HG03432 (cell line): ENCODE measurements around the gene ERBB2.
"Not testable (repeated sequence)": the region's sequence is repeated elsewhere in the genome, so short reads cannot be mapped to it uniquely, and the experiment has no call there.

Experiments
- ATAC-seq: cut with Tn5 transposase; IDR thresholded peaks from one replicate; pipeline ENCODE4 v1.9.1; 2021; ENCODE audit warnings: mild to moderate bottlenecking, moderate library complexity; ENCODE audit not compliant: unreplicated experiment

The ERBB2 gene

DNA sequence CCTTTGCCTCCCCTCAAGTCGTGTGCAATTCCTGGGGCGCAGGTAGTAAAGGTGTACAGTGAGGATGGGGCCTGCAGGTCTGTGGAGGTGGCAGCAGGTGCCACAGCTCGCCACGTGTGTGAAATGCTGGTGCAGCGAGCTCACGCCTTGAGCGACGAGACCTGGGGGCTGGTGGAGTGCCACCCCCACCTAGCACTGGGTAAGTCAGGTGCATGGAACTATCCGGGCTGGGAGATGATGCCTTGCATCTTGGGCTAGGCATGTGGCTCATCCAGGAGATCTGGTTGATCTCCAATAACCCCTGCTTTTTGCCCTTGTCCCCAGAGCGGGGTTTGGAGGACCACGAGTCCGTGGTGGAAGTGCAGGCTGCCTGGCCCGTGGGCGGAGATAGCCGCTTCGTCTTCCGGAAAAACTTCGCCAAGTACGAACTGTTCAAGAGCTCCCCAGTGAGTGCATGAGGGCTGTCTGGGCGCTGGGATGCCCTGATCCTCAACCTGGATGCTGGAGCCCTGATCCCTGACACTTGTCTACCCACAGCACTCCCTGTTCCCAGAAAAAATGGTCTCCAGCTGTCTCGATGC is 43.1 kb downstream of the ERBB2 start:
- ATAC-seq = no peak

DNA sequence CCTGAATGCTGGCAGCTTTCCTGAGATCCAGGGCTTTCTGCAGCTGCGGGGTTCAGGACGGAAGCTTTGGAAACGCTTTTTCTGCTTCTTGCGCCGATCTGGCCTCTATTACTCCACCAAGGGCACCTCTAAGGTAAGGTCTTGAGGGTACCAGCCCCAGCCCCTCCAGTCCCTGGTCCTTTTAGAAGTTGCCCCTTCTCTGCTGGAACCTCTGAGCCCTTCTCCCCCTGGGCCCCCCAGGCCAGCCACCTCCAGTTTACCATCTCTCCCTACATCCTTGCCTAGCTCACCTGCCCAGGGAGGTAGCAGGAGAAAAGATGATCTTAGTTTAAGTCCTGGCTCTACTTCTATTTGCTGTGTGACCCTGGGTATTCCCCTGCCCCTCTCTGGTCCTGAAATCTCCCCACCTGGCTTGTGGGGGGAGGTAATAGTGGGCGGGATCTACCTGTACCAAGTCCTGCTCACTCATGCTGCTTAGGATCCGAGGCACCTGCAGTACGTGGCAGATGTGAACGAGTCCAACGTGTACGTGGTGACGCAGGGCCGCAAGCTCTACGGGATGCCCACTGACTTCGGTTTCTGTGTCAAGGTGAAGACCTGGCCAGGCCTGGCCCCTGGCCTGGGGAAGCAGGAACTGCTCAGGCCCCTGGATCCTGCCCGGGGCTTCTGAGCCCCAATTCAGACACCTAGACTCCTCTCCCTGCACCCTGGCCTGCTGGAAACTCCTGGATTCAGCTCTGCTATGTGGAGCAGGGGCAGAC is 44.4 kb downstream of the ERBB2 start:
- ATAC-seq = no peak

DNA sequence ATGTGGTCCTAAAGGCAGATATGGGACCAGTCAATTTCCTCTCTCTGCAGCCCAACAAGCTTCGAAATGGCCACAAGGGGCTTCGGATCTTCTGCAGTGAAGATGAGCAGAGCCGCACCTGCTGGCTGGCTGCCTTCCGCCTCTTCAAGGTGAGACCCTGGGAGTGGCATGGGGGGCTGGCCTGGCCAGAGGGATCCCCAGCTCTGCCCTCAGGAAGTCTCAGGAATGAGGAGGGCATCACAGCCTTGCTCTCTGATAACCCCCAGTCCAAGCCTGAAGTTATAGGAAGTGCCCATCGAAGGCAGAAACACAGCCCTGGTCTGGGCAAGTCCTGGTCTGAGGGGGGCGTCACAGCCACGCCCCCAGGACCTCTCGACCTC is 45.0 kb downstream of the ERBB2 start:
- ATAC-seq = no peak

DNA sequence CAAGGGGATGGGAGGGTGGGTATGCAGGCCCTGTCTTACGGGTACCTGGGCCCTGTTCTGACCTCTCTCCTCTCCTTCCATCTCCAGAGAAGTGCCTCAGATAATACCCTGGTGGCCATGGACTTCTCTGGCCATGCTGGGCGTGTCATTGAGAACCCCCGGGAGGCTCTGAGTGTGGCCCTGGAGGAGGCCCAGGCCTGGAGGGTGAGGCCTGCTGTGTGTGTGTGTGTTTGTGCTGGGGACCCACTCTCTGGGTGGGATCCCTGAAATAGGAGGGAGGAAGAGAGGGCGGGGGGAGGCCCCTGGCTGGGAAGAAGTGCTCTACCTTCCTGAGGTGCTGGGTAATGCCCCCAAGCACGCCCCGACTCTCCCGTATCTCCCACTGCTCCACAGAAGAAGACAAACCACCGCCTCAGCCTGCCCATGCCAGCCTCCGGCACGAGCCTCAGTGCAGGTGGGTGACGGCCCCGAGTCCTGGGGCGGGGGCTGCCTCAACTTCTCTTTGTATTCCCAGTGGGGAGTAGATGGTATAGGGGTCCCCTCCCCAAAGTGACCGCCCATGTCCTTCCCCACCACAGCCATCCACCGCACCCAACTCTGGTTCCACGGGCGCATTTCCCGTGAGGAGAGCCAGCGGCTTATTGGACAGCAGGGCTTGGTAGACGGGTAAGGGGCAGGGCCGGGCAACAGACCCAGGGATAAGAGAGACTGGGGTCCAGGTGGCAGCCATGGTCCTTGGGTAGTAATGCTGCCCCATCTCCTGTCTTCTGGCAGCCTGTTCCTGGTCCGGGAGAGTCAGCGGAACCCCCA is 45.7 kb downstream of the ERBB2 start:
- ATAC-seq = no peak

DNA sequence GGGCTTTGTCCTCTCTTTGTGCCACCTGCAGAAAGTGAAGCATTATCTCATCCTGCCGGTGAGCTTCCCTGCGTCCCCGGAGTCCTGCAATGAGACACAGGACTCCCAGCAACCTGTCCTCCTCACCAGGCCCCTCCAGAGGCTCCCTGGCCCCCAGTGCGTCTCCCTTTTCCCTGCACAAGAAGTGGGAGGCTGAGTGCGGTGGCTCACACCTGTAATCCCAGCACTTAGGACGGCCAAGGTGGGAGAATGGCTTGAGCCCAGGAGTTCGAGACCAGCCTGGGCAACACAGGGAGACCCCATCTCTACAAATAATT is 46.2 kb downstream of the ERBB2 start:
- ATAC-seq = no peak

DNA sequence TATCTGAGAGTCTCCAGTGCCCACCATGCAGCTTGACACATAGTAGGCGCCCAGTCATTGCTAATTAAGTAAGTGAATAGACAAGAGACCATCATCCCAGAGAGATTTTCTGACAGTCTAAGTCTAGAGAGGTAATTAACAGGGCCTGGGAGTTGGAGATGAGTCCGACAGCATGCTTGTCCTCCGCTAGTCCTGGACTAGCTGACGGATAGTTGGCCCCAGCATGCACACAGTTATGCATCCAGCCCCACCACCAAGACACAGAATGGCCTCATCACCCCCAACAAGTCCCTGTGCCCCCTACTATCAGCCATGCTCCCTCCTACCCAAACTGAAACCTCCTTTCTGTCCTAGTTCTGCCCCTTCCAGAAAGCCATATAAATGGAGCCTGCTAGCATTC is 47.9 kb downstream of the ERBB2 start:
- no peak for ATAC-seq

DNA sequence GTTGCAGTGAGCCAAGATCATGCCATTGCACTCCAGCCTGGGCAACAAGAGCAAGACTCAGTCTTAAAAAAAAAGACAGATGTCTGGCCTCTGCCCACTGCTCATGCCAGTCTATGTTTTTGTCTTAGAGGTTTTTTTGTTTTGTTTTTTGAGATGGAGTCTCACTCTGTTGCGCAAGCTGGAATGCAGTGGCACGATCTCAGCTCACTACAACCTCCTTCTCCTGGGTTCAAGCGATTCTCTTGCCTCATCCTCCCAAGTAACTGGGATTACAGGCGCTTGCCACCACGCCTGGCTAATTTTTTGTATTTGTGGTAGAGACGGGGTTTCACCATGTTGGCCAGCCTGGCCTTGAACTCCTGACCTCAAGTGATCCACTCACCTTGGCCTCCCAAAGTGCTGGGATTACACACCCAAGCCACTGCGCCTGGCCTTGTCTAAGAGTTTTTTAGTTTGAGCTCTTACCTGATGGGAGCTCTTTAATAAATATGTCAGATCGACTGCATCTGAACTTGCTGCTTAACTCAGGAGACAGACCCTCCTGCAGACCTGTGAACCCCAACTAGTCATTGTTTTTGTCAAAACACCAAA is 48.7 kb downstream of the ERBB2 start:
- ATAC-seq = not testable (repeated sequence)

DNA sequence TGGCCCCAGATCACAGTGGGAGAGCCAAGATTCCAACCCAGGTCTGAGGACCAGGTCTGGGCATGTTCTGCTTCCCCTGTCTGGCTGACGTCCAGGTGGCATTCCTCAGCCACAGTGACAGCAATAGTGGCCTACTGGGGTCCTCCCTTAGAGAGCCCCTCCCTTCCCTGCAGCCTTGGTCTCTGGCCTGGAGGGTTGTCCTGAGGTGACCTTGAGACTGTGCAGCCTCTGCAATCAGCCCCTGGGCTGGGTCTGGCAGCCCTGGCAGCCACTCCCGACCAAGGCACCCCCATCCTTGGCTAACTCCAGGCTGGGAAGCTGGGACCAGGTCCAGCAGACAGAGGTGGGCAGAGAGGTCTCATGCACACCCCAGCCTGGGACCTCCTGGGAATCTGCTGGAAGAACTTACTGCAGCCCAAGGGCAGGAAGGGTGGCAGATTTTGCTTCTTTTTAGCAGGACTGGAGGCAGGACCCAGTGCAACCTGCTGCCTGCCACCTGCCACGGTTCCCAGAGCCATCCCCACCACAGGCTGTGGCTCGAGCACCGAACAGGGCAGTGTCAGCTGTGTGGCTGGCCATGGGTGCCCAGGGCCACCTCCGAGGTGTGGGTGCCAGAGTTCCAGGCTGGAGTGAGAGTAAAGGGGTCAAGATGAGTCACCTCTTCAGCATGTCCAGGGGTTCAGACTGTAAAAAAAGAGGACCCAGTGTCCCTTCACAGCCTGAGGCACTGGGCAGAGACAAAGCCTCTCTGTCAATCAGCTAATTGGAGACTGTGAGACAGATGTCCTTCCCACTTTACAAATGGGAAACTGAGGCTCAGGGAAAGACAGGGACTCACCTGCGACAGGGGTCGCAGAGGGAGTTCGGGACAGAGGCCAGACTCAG is 50.5 kb downstream of the ERBB2 start:
- ATAC-seq = no peak

DNA sequence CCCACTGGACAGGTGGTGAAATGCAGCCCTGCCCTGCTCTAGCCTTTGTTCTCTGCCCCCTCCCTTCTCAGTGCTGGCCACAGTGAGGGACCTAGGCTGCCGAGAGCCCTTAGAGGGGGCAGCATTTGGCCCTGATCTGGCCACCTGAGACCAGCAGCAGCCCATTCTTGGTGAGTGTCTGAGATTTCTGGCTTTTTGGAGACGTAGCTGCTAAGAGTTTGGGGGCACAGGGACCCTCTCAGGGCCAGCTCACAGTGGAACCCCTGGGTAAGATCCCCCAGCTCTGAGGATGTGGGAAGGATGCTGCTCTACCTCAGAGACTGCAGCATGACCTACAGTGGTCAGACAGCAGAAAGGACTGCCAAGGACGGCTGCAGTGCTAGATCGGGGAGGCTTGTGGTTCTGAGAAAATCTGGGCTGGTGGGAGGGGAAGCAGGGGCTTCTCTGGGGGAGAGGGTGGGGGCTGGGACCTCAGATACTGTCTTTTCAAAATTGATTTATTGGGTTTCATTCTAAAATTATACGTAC is 51.2 kb downstream of the ERBB2 start:
- no peak for ATAC-seq

DNA sequence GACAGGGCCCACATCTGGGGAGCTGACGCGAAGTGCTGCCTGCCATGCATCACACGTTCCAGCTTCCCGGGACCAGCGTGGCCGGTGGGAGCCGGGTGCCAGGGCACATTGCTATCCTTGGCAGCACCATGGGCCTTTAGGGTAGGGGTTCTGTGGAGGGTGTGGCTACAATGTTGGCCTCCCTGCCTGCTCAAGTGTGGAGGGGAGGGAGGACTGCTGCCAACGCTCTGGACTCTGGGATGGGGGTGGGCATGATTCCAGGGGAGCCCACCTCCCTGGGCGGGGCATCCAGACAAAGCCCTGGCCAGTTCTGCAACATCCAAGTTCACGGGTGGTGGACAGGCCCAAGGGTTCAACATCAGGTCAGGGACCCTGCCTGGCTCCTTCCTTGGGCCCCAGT is 51.8 kb downstream of the ERBB2 start:
- no peak for ATAC-seq

DNA sequence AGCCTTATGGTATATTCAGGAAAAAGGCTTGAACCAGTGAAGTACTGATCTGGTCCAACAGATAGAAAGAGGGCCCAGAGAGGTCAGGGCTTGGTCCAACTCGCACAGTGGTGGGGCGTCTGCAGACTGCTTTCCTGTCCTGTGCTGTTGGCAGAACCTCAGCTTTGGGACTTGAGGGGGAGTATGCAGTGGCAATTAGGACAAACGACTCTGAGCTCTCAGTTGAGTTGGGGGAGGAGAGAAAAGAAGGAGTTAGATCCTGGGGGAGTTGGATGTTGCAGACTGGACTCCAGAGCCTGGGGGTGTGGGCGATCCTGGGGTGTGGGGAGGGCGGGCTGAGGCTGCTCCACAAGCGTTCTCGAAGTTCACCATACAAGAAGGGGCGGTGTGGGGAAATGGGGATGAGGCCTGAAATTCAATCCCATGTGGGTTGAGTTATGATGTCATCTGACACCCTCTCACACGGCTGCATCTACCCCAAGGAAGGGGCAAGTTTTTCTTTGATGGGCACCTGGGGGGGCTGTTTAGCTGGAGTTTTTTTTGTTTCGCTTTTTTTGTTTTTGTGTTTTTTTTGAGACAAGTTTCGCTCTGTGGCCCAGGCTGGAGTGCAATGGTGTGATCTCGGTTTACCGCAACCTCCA is 52.5 kb downstream of the ERBB2 start:
- ATAC-seq = no peak

DNA sequence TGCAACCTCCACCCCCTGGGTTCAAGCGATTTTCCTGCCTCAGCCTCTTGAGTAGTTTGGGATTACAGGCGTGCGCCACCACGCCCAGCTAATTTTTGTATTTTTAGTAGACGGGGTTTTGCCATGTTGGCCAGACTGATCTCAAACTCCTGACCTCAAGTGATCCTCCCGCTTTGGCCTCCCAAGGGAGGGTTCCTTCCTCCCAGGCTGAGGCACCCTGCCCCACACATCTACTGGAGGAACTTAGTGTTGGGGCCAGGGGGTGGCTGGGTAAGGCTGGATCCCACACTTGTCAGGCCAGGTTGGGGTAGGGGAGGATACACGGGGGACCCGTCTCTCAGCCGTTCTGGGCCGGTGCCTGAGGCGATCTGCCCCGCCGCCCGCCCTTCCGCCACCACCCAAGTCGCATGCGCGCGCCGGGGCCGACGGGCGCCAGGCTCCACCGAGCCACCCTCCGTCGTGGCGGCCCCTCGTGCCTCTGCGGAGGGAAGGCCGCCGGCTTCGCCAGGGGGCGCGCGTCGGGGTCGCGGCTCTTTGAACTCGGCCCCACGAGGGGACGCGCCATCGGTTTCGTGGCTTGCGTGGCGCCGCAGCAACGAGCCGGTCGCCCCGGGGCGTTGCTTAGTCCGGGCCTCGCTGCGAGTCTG is 53.8 kb downstream of the ERBB2 start:
- ATAC-seq = peak; percentile 27

DNA sequence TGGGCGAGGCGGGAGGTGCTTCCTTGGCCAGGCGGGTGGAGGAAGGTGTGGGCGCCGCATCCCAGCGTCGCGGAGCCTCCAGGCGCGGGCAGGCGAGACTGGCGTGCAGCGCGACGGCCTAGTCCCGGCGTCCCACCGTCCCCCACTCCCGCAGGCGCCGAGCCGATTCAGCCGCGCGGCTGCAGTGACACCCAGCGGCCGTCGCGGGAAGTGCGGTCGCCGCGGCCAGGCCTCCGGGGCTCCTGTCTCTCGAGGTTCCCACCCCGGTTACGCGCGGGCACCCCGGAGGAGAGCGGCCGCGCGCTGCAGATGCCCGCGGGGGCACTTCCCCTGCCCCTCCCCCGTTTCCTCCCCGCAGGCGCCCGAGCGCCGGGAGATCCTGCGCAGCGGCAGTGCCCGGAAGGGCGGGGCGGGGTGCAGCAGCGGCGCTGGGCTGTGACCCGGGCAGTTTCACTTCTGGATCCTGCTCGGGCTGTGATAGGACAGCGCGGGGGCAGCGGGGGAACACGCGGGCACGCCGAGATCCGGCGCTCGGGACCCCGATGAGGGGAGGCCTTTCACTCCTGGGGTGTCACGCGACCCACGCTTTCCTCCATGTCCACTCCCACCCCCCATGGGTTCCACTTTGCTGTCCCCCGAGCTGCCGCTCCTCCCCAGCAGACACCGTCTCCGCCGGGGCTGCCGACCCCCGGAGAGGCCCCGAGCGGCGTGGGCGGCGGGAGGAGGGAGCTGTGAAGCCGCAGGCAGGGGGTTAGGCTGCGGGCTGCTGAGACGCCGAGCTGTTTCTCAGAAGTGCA is 54.5 kb downstream of the ERBB2 start:
- ATAC-seq = peak; percentile 73

DNA sequence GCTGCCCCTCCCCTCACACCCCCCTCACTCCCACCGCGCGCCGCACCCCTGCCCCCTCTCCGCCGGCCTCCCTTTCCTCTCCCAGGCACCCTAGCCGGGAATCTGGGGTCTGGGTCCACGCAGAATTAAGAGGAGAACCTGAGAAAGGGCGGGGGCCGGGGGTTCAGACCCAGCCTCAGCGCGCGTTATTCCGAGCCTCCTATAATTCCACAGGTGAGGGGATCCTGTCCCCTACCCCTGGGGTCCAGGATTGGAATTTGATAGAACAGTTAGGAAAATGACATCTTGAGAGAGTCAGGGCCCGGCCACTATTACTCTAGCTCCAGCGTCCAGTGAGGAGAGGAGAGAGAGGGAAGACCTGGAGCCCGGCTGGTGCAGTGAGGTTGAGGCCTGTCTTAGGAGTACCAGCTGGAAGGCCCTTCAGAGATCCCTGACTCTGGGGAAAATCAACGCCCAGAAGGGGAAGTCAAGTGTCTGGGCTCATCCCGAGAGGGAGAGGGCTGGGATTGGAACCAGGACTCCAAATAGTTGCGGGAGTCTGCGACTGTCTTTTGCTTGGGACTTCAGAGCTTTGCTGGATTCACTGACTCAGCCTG is 55.2 kb downstream of the ERBB2 start:
- ATAC-seq = no peak

DNA sequence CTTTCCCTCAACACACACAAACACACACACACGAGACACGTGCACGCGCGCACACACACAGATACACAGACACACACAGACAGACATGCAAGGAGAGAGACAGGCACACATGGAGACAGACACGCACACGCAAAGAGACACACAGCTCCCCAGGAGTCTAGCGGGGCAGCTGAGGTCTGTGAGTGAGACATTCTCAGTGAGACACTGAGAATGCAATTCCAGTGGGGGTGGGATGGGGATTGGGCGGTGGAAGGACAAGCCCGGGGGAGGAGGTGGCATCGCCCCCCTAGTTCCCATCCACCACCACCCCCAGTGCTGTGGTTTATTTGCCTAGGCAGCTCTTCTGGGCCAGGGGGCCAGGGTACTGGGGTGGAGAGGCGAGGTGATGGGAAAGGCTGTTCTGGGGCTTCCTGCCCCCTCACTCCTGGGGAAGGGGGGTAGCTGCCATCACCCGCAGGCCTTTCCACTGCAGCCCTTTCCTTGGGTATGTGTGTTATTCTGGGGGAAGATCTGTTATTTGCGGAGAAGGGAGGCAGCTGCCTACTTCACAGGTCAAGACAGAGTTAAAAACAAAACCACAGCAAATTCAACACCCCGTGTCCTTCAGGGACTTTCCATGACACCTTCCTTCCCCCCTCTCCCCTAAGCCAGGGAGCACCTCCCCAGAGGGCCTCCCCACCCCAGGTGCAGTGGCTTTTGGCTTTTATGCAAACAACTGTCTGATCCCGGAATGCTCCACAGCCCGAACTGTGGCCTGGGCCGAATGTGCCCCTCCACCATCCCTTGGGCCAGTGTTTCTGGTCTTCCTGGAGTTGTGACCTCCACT is 55.9 kb downstream of the ERBB2 start:
- peak; percentile 19 for ATAC-seq

DNA sequence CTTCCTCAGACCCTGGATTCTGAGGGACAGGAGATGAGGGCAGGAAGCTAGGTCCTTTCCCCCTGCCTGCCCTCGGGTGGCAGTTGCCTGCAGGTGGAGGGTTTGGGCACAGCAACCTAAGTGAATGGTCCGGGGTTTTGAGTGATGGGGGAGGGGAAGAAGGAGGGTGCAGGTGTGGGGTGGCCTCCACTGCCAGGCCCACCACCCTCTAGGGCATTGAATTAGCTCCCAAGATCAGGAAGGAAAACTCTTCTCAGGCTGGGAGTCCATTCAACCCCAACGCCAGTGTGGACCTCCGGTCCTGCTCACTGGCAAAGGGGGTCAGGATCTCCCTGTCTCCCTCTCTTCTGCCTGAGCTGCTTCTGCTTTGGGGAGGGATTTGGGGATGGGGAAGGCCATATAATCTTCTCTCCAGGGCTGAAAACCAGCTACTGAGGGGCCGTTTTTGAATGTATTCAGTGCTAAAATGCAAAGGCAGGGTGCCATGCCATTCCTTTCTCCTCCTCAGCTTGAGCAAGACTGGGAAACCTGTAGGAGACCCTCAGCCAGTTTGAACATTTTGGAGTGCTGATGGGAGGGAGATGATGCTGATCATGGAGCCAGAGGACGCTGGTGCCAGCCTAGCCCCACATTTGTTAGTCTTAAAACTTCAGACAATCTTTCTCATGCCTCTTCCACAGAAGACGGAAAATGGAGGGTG is 56.7 kb downstream of the ERBB2 start:
- no peak for ATAC-seq

DNA sequence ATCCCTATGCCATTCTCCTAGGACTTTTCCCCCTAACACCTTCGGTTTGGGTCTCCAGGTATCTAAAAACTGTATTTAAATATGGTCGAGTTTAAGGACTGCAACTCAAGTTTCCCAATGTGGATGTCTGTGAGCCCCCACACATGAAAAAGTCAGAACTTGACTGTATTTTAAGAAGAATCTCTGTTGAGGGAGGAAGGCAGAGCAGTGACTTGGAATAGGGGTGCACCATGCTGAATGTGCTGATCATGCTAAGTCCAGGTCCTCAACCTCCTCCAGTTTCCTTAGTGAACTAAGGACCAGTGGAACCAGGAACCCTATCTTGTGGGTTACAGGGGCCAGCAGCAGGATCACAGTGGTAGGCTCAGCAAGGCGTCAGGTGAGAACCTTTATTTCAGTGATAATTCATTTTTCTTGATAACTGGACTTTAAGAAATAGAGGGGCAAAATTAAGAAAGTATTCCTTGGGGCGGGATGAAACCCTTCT is 57.4 kb downstream of the ERBB2 start:
- no peak for ATAC-seq
